MM.1S (cell line): ENCODE results near the gene TRIM71.
"Not testable (repeated sequence)": the region's sequence is repeated elsewhere in the genome, so short reads cannot be mapped to it uniquely, and the experiment has no call there.

Experiments used
- DNase-seq: peaks from one replicate; pipeline ENCODE4 v3.0.0-alpha.2; 2015
- H2AFZ ChIP-seq: fragments of 300-600 bp; sonication (generic); 2 replicates; pipeline ENCODE4 v1.6.0; 2016; ENCODE audit warnings: antibody characterized with exemption, low read length
- H3F3A ChIP-seq: fragments of 300-600 bp; sonication (generic); 2 replicates; pipeline ENCODE4 v1.6.1; 2016; ENCODE audit warnings: mild to moderate bottlenecking, antibody characterized with exemption, low read length, moderate library complexity, mixed read lengths; ENCODE audit not compliant: insufficient read depth
- H3K27ac ChIP-seq: fragments of 300-600 bp; sonication (generic); 2 replicates; pipeline ENCODE4 v1.5.1; 2016; ENCODE audit warnings: mild to moderate bottlenecking, low read length
- H3K27me3 ChIP-seq: fragments of 300-600 bp; sonication (generic); replicated peaks from 2 replicates; pipeline ENCODE4 v1.6.0; 2016; ENCODE audit warnings: low read length; ENCODE audit not compliant: insufficient read depth
- H3K36me3 ChIP-seq: fragments of 300-600 bp; sonication (generic); replicated peaks from 2 replicates; pipeline ENCODE4 v1.6.1; 2016; ENCODE audit warnings: mild to moderate bottlenecking, low read length, mixed read lengths; ENCODE audit not compliant: insufficient read depth
- H3K4me1 ChIP-seq: fragments of 300-600 bp; sonication (generic); 2 replicates; pipeline ENCODE4 v1.6.1; 2016; ENCODE audit warnings: low read length, mixed read lengths
- H3K4me2 ChIP-seq: fragments of 300-600 bp; sonication (generic); 2 replicates; pipeline ENCODE4 v1.6.0; 2016; ENCODE audit warnings: low read depth, low read length
- H3K4me3 ChIP-seq: fragments of 300-600 bp; sonication (generic); 2 replicates; pipeline ENCODE4 v1.5.1; 2016; ENCODE audit warnings: low read length, mixed read lengths
- H3K79me2 ChIP-seq: fragments of 300-600 bp; sonication (generic); 2 replicates; pipeline ENCODE4 v1.6.1; 2016; ENCODE audit warnings: mixed run types, low read length, mixed read lengths
- H3K9ac ChIP-seq: fragments of 300-600 bp; sonication (generic); 2 replicates; pipeline ENCODE4 v1.6.1; 2016; ENCODE audit warnings: low read length, mixed read lengths
- H3K9me2 ChIP-seq: fragments of 300-600 bp; sonication (generic); replicated peaks from 2 replicates; pipeline ENCODE4 v1.6.1; 2016; ENCODE audit warnings: mild to moderate bottlenecking, low read length, mixed read lengths; ENCODE audit not compliant: insufficient read depth
- H3K9me3 ChIP-seq: fragments of 300-600 bp; sonication (generic); replicated peaks from 2 replicates; pipeline ENCODE4 v1.6.1; 2016; ENCODE audit warnings: mild to moderate bottlenecking, low read length, mixed read lengths; ENCODE audit not compliant: insufficient read depth
- H4K20me1 ChIP-seq: fragments of 300-600 bp; sonication (generic); 2 replicates; pipeline ENCODE4 v1.6.1; 2016; ENCODE audit warnings: mild to moderate bottlenecking, low read length, moderate library complexity, mixed read lengths; ENCODE audit not compliant: insufficient read depth
- EZH2 ChIP-seq: fragments of 300-600 bp; sonication (generic); optimal IDR thresholded peaks from 2 replicates; pipeline ENCODE3; 2017; ENCODE audit warnings: low read depth, mild to moderate bottlenecking, antibody characterized with exemption, low read length, mixed read lengths
- EZH2phosphoT487 ChIP-seq: fragments of 300-600 bp; sonication (generic); IDR thresholded peaks from 2 replicates; pipeline ENCODE4 v1.6.1; 2018; ENCODE audit warnings: antibody characterized with exemption, low read length
- TF ChIP-seq, protein P1 (sequence below): fragments of 300-600 bp; sonication (generic); IDR thresholded peaks from 2 replicates; pipeline ENCODE4 v1.5.1; 2016; ENCODE audit warnings: antibody characterized with exemption, low read length, mixed read lengths

TRIM71 gene

DNA sequence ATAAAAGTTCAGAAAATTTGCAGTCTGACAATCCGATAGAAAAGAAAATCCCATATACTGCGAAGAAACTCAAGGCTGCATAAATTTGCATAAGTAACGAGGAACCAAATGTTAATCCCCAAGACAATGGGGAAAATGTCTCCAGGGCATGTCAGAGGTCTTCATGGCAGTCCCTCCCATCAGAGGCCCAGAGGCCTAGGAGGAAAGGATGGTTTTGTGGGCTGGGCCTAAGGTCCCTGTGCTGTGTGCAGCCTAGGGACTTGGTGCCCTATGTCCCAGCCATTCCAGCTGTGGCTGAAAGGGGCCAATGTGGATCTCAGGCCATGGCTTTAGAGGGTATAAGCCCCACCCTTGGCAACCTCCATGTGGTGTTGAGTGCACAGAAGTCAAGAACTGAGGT lies 112.4 kb downstream of the TRIM71 start:
- Histone ChIP-seq H3K4me1 (no peaks in the 10 kb centered on the region), H3K9me2 (no peaks in the 10 kb centered on the region), H3K27me3 (no peaks in the 10 kb centered on the region), H3K9me3 (no peaks in the 10 kb centered on the region), H3K4me2 (no peak overlapping the region), H3F3A (no peaks in the 10 kb centered on the region), H3K9ac (no peak overlapping the region), H3K36me3 (no peaks in the 10 kb centered on the region), H4K20me1 (no peaks in the 10 kb centered on the region), H3K4me3 (no peak overlapping the region), H2AFZ (no peak overlapping the region), H3K79me2 (no peaks in the 10 kb centered on the region), H3K27ac (no peak overlapping the region)
- TF ChIP-seq EZH2phosphoT487 = no peak
- TF ChIP-seq, protein P1, sequence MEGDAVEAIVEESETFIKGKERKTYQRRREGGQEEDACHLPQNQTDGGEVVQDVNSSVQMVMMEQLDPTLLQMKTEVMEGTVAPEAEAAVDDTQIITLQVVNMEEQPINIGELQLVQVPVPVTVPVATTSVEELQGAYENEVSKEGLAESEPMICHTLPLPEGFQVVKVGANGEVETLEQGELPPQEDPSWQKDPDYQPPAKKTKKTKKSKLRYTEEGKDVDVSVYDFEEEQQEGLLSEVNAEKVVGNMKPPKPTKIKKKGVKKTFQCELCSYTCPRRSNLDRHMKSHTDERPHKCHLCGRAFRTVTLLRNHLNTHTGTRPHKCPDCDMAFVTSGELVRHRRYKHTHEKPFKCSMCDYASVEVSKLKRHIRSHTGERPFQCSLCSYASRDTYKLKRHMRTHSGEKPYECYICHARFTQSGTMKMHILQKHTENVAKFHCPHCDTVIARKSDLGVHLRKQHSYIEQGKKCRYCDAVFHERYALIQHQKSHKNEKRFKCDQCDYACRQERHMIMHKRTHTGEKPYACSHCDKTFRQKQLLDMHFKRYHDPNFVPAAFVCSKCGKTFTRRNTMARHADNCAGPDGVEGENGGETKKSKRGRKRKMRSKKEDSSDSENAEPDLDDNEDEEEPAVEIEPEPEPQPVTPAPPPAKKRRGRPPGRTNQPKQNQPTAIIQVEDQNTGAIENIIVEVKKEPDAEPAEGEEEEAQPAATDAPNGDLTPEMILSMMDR = no peak
- DNase-seq = no peak

DNA sequence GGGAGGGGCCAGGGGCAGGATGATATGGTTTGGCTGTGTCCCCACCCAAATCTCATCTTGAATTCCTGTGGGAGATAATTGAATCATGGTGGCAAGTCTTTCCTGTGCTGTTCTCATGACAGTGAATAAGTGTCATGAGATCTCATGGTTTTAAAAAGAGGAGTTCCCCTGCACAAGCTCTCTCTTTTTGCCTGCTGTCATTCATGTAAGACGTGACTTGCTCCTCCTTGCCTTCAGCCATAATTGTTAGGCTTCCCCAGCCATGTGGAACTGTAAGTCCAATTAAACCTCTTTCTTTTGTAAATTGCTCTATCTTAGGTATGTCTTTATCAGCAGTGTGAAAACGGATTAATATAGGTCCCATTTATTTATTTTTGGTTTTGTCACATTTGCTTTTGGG lies 113.5 kb downstream of the TRIM71 start:
- H3K9me3 ChIP-seq, H3K4me3 ChIP-seq, H3F3A ChIP-seq, H3K9ac ChIP-seq, H2AFZ ChIP-seq, H4K20me1 ChIP-seq, H3K4me1 ChIP-seq, H3K79me2 ChIP-seq, DNase-seq, H3K27ac ChIP-seq, H3K36me3 ChIP-seq, H3K4me2 ChIP-seq, H3K9me2 ChIP-seq, H3K27me3 ChIP-seq: not testable (repeated sequence)

DNA sequence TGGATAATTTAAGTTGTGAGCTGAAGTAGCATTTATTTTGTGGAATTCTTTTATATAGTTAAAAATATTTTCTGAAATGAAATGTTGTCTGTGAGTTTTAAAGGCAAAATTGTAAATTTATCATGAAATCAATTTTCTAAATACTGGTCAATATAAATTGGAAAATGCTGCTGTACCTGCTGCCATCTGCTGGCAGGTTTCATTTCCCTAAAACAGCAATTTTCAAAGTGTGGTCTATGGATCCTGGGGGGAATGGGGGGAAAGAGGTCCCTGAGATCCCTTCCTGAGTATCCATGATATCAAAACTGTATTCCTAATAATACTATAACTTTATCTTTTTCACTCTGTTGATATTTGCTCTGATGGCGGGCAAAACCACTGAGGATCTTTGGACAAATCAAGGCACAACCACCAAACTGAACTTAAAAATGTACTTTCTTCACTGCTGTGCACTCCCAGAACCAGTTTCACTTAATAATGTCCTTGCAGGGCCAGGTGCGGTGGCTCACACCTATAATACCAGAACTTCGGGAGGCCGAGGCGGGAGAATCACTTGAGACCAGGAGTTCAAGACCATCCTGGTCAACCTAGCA lies 116.4 kb downstream of the TRIM71 start:
- no peak overlapping the region for H3K4me2 ChIP-seq
- no peaks in the 10 kb centered on the region for H3K9me3 ChIP-seq
- no peaks in the 10 kb centered on the region for H3K79me2 ChIP-seq
- no peaks in the 10 kb centered on the region for H3K27me3 ChIP-seq
- no peak overlapping the region for H3K9ac ChIP-seq
- no peaks in the 10 kb centered on the region for H4K20me1 ChIP-seq
- peak overlapping the region; percentile 43; the same call in 1 of the 2 replicates for H2AFZ ChIP-seq
- no peak overlapping the region for H3K27ac ChIP-seq
- DNase-seq = peak; percentile 38
- no peaks in the 10 kb centered on the region for H3K9me2 ChIP-seq
- no peak for TF ChIP-seq EZH2
- TF ChIP-seq, protein P1 = peak; percentile 66
- no peaks in the 10 kb centered on the region for H3F3A ChIP-seq
- no peak overlapping the region for H3K4me3 ChIP-seq
- H3K4me1 ChIP-seq = no peaks in the 10 kb centered on the region
- H3K36me3 ChIP-seq = no peaks in the 10 kb centered on the region

DNA sequence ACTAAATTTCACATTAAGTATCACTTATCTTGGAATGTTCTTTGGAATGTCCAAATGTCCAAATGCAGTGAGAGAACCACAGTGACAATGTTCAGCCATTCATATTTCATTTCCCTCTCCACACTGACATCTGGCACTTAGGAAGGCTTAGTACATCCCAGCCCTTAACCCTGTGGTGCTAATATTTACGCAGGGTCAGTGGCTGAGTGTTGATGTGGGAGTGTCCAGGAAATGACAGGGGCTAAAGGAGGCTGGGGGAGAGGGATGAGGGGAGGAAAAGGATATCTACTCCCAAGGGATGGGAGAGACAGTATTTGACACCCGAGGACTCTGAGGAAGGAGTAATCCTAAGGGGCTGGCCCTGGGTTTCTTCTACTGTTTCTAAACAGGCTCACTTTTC lies 119.5 kb downstream of the TRIM71 start:
- no peak overlapping the region for H3K27ac ChIP-seq
- TF ChIP-seq, protein P1 = no peak
- TF ChIP-seq EZH2phosphoT487 (no peak), EZH2 (no peak)
- DNase-seq = no peak
- no peaks in the 10 kb centered on the region for H3K27me3 ChIP-seq
- H3K9me3 ChIP-seq = no peaks in the 10 kb centered on the region
- no peaks in the 10 kb centered on the region for H3K79me2 ChIP-seq
- H4K20me1 ChIP-seq = no peaks in the 10 kb centered on the region
- H3K4me1 ChIP-seq = no peaks in the 10 kb centered on the region
- H3K9me2 ChIP-seq = no peaks in the 10 kb centered on the region
- H3K9ac ChIP-seq = no peak overlapping the region
- no peak overlapping the region for H3K4me2 ChIP-seq
- no peak overlapping the region for H2AFZ ChIP-seq
- no peaks in the 10 kb centered on the region for H3K36me3 ChIP-seq
- no peak overlapping the region for H3K4me3 ChIP-seq
- no peaks in the 10 kb centered on the region for H3F3A ChIP-seq

DNA sequence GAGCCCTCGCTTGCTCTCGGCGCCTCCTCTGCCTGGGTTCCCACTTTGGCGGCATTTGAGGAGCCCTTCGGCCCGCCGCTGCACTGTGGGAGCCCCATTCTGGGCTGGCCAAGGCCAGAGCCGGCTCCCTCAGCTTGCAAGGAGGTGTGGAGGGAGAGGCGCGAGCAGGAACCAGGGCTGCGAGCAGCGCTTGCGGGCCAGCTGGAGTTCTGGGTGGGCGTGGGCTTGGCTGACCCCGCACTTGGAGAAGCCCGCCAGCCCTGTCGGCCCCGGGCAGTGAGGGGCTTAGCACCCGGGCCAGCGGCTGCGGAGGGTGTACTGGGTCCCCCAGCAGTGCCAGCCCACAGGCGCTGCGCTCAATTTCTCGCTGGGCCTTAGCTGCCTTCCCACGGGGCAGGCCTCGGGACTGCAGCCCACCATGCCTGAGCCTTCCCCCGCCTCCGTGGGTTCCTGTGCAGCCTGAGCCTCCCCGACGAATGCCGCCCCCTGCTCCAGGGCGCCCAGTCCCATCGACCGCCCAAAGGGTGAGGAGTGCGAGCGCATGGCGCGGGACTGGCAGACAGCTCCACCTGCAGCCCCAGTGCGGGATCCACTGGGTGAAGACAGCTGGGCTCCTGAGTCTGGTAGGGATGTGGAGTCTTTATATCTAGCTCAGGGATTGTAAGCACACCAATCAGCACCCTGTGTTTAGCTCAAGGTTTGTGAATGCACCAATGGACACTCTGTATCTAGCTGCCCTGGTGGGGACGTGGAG lies 121.9 kb downstream of the TRIM71 start:
- not testable (repeated sequence) for H3K79me2 ChIP-seq, H3K36me3 ChIP-seq, H4K20me1 ChIP-seq, DNase-seq, H3F3A ChIP-seq, H3K9me2 ChIP-seq, H3K4me1 ChIP-seq, H3K4me2 ChIP-seq, H3K9me3 ChIP-seq, H3K27ac ChIP-seq, H3K4me3 ChIP-seq, H3K27me3 ChIP-seq, H3K9ac ChIP-seq, H2AFZ ChIP-seq
